ENCODE measurements around the gene WDR1.

The WDR1 gene, protein sequence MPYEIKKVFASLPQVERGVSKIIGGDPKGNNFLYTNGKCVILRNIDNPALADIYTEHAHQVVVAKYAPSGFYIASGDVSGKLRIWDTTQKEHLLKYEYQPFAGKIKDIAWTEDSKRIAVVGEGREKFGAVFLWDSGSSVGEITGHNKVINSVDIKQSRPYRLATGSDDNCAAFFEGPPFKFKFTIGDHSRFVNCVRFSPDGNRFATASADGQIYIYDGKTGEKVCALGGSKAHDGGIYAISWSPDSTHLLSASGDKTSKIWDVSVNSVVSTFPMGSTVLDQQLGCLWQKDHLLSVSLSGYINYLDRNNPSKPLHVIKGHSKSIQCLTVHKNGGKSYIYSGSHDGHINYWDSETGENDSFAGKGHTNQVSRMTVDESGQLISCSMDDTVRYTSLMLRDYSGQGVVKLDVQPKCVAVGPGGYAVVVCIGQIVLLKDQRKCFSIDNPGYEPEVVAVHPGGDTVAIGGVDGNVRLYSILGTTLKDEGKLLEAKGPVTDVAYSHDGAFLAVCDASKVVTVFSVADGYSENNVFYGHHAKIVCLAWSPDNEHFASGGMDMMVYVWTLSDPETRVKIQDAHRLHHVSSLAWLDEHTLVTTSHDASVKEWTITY

GRCh38 chr4:10116569-10117358, at the start of gene WDR1:
Gene WDR1 (minus strand): TSS chr4:10116799. CDS start chr4:10116666, 133 bp downstream.
- peaks cover 18% of the 10 kb centered on the region for H3K36me3 ChIP-seq (ENCODE audit: low read length)
- peak within 1 kb of the TSS; percentile 90 for H3K9ac ChIP-seq (ENCODE audit: low read length)
- peak within 1 kb of the TSS; percentile 92 for H3K4me3 ChIP-seq (ENCODE audit: insufficient read depth, low read length, poor library complexity, severe bottlenecking)
- peaks cover 13% of the 10 kb centered on the region; the same call in 1 of the 2 replicates for H4K20me1 ChIP-seq (ENCODE audit: low read depth, low read length)
- no peak for TF ChIP-seq EZH2phosphoT487 (conservative IDR thresholded peaks at IDR 0.05; ENCODE audit: low read length)
- TF ChIP-seq, protein P1, sequence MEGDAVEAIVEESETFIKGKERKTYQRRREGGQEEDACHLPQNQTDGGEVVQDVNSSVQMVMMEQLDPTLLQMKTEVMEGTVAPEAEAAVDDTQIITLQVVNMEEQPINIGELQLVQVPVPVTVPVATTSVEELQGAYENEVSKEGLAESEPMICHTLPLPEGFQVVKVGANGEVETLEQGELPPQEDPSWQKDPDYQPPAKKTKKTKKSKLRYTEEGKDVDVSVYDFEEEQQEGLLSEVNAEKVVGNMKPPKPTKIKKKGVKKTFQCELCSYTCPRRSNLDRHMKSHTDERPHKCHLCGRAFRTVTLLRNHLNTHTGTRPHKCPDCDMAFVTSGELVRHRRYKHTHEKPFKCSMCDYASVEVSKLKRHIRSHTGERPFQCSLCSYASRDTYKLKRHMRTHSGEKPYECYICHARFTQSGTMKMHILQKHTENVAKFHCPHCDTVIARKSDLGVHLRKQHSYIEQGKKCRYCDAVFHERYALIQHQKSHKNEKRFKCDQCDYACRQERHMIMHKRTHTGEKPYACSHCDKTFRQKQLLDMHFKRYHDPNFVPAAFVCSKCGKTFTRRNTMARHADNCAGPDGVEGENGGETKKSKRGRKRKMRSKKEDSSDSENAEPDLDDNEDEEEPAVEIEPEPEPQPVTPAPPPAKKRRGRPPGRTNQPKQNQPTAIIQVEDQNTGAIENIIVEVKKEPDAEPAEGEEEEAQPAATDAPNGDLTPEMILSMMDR (IDR thresholded peaks at IDR 0.05; ENCODE audit: insufficient read depth, low read length, poor library complexity, severe bottlenecking), result no peak
- H3K27me3 ChIP-seq (ENCODE audit: low read length), result no peaks in the 10 kb centered on the region
- H3K9me2 ChIP-seq (replicated peaks; ENCODE audit: insufficient read depth, low read length), result no peaks in the 10 kb centered on the region
- no peaks in the 10 kb centered on the region for H3K9me3 ChIP-seq (ENCODE audit: insufficient read depth, low read length)
- no peaks in the 10 kb centered on the region for H3F3A ChIP-seq (ENCODE audit: insufficient read depth)
- peak within 1 kb of the TSS; percentile 44 for H2AFZ ChIP-seq (ENCODE audit: low read depth, low read length, severe bottlenecking)
- H3K4me2 ChIP-seq (ENCODE audit: low read depth, low read length, poor library complexity, severe bottlenecking), result peak within 1 kb of the TSS; percentile 64
- H3K27ac ChIP-seq (ENCODE audit: low read depth, low read length), result peak within 1 kb of the TSS; percentile 77
- peaks cover 44% of the 10 kb centered on the region for H3K79me2 ChIP-seq (ENCODE audit: insufficient read depth, low read length)

DNA sequence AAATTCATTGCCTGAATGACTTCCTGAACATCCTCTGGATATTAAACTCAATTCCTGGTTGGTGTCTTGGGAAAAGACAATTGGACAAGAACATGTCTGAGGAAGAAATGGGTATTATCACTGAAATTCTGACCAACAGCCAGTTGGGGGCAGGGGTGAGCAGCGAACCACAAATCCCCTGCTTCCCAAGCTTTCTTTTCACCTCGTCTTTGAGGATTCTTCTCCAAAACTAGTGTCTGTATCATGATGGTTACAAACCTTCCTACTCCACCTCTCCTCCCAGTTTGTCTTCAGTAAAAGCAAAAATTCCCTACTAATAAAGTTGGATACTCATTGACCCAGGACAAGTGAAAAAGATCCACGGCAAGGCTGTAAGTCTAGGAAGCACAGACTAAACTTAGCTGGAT, 48.3 kb upstream of the WDR1 start:
- no peaks in the 10 kb centered on the region for H4K20me1 ChIP-seq (ENCODE audit: low read depth, low read length)
- H3K9ac ChIP-seq (ENCODE audit: low read length), result no peak overlapping the region
- TF ChIP-seq, protein P1 (IDR thresholded peaks at IDR 0.05; ENCODE audit: insufficient read depth, low read length, poor library complexity, severe bottlenecking), result peak; percentile 28
- TF ChIP-seq EZH2phosphoT487 (conservative IDR thresholded peaks at IDR 0.05; ENCODE audit: low read length), result no peak
- no peaks in the 10 kb centered on the region for H3K36me3 ChIP-seq (ENCODE audit: low read length)
- no peak overlapping the region for H3K4me2 ChIP-seq (ENCODE audit: low read depth, low read length, poor library complexity, severe bottlenecking)
- no peaks in the 10 kb centered on the region for H3K79me2 ChIP-seq (ENCODE audit: insufficient read depth, low read length)
- H3K27me3 ChIP-seq (ENCODE audit: low read length), result no peaks in the 10 kb centered on the region
- H3K9me3 ChIP-seq (ENCODE audit: insufficient read depth, low read length), result no peaks in the 10 kb centered on the region
- no peaks in the 10 kb centered on the region for H3F3A ChIP-seq (ENCODE audit: insufficient read depth)
- H3K4me3 ChIP-seq (ENCODE audit: insufficient read depth, low read length, poor library complexity, severe bottlenecking), result no peak overlapping the region
- no peak overlapping the region for H3K27ac ChIP-seq (ENCODE audit: low read depth, low read length)
- H3K9me2 ChIP-seq (replicated peaks; ENCODE audit: insufficient read depth, low read length), result no peaks in the 10 kb centered on the region
- H2AFZ ChIP-seq (ENCODE audit: low read depth, low read length, severe bottlenecking), result no peak overlapping the region

DNA sequence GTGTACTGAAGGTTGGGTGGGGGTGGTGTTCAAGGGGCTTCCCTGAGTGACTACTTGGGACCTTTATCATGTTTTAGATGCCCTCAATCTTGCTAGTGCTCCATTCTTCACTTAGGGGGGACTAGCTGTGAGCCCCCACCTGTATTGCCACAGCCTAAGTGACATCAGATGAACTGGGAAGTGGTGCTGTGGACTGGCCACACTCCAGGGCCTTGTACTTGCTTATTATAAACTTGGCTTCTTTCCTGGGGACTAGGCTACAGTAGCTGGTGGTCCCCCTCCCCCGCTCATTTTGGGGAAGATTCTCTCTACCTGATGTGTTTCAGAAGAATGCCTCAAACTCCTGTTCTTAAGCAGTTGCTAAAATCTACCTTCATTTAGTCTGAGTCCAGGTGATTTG, 46.7 kb upstream of the WDR1 start:
- Histone ChIP-seq H4K20me1 (ENCODE audit: low read depth, low read length) (no peaks in the 10 kb centered on the region), H3K27me3 (ENCODE audit: low read length) (no peaks in the 10 kb centered on the region), H3K27ac (ENCODE audit: low read depth, low read length) (no peak overlapping the region), H3K36me3 (ENCODE audit: low read length) (no peaks in the 10 kb centered on the region), H3K9me2 (replicated peaks; ENCODE audit: insufficient read depth, low read length) (no peaks in the 10 kb centered on the region), H3K4me2 (ENCODE audit: low read depth, low read length, poor library complexity, severe bottlenecking) (no peak overlapping the region), H3K79me2 (ENCODE audit: insufficient read depth, low read length) (no peaks in the 10 kb centered on the region), H3F3A (ENCODE audit: insufficient read depth) (no peaks in the 10 kb centered on the region), H3K9ac (ENCODE audit: low read length) (no peak overlapping the region), H3K9me3 (ENCODE audit: insufficient read depth, low read length) (no peaks in the 10 kb centered on the region), H3K4me3 (ENCODE audit: insufficient read depth, low read length, poor library complexity, severe bottlenecking) (no peak overlapping the region), H2AFZ (ENCODE audit: low read depth, low read length, severe bottlenecking) (no peak overlapping the region)
- TF ChIP-seq, protein P1 (IDR thresholded peaks at IDR 0.05; ENCODE audit: insufficient read depth, low read length, poor library complexity, severe bottlenecking), result no peak
- no peak for TF ChIP-seq EZH2phosphoT487 (conservative IDR thresholded peaks at IDR 0.05; ENCODE audit: low read length)

All from SU-DHL-6 (cell line).